SK-N-SH treated with all-trans-retinoic acid at 6 μM for 48 hours (cell line): Measurements from ENCODE around the gene DOCK4.

Source experiments
- ATAC-seq: fragments of 200-7000 bp; cut with Tn5 transposase; 3 replicates; pipeline ENCODE4 v1.9.1; 2020; ENCODE audit warnings: mild to moderate bottlenecking, moderate library complexity
- ARNTL ChIP-seq: fragments of 450-650 bp; formaldehyde crosslinking; IDR thresholded peaks from 2 replicates; pipeline ENCODE4 v1.5.0; 2020; ENCODE audit warnings: low read depth, mild to moderate bottlenecking, moderate library complexity, borderline replicate concordance
- BACH2 ChIP-seq: fragments of 250-450 bp; sonication (Bioruptor Pico); IDR thresholded peaks from 2 replicates; pipeline ENCODE4 v1.9.0; 2021; ENCODE audit warnings: mild to moderate bottlenecking, borderline replicate concordance
- CSDC2 ChIP-seq: fragments of 250-450 bp; sonication (Bioruptor Pico); IDR thresholded peaks from 2 replicates; pipeline ENCODE4 v1.5.0; 2020; ENCODE audit warnings: mild to moderate bottlenecking, moderate library complexity
- GLIS3 ChIP-seq: fragments of 250-450 bp; sonication (Bioruptor Pico); IDR thresholded peaks from 2 replicates; pipeline ENCODE4 v1.5.0; 2020; ENCODE audit warnings: mild to moderate bottlenecking, moderate library complexity
- ISL1 ChIP-seq: fragments of 250-450 bp; sonication (Bioruptor Pico); IDR thresholded peaks from 2 replicates; pipeline ENCODE4 v2.1.2; 2022; ENCODE audit warnings: mild to moderate bottlenecking, moderate library complexity
- OSR1 ChIP-seq: fragments of 250-450 bp; sonication (Bioruptor Pico); IDR thresholded peaks from 2 replicates; pipeline ENCODE4 v1.8.0; 2022; ENCODE audit warnings: moderate library complexity, mild to moderate bottlenecking, inconsistent platforms
- PPARA ChIP-seq: fragments of 250-450 bp; sonication (Bioruptor Pico); IDR thresholded peaks from 2 replicates; pipeline ENCODE4 v1.5.0; 2020; ENCODE audit warnings: mild to moderate bottlenecking, borderline replicate concordance
- RARB ChIP-seq: fragments of 250-450 bp; sonication (Bioruptor Pico); IDR thresholded peaks from 2 replicates; pipeline ENCODE4 v1.8.0; 2021; ENCODE audit warnings: mild to moderate bottlenecking, moderate library complexity
- SNAI2 ChIP-seq: fragments of 250-450 bp; sonication (Bioruptor Pico); IDR thresholded peaks from 2 replicates; pipeline ENCODE4 v1.5.0; 2020; ENCODE audit warnings: mild to moderate bottlenecking, moderate library complexity
- TCF4 ChIP-seq: fragments of 250-450 bp; sonication (Bioruptor Pico); IDR thresholded peaks from 2 replicates; pipeline ENCODE4 v1.8.0; 2021; ENCODE audit warnings: mild to moderate bottlenecking, moderate library complexity, borderline replicate concordance
- TOX ChIP-seq: fragments of 250-450 bp; sonication (Bioruptor Pico); IDR thresholded peaks from 2 replicates; pipeline ENCODE4 v1.8.0; 2021; ENCODE audit warnings: mild to moderate bottlenecking, moderate library complexity, borderline replicate concordance
- ZC3H10 ChIP-seq: fragments of 250-450 bp; sonication (Bioruptor Pico); IDR thresholded peaks from 2 replicates; pipeline ENCODE4 v1.5.1; 2021; ENCODE audit warnings: mild to moderate bottlenecking, moderate library complexity
- ZFP3 ChIP-seq: fragments of 250-450 bp; sonication (Bioruptor Pico); IDR thresholded peaks from 2 replicates; pipeline ENCODE4 v1.5.0; 2020; ENCODE audit warnings: mild to moderate bottlenecking, moderate library complexity
- ZFP30 ChIP-seq: fragments of 450-650 bp; formaldehyde crosslinking; IDR thresholded peaks from 2 replicates; pipeline ENCODE4 v1.5.0; 2022; ENCODE audit warnings: mild to moderate bottlenecking, moderate library complexity
- ZNF565 ChIP-seq: fragments of 450-650 bp; formaldehyde crosslinking; conservative IDR thresholded peaks from 2 replicates; pipeline ENCODE4 v1.5.0; 2020; ENCODE audit warnings: low read depth, mild to moderate bottlenecking, moderate library complexity
- ZNF70 ChIP-seq: fragments of 450-650 bp; formaldehyde crosslinking; IDR thresholded peaks from 2 replicates; pipeline ENCODE4 v1.5.0; 2020; ENCODE audit warnings: mild to moderate bottlenecking, moderate library complexity
- ZNF8 ChIP-seq: fragments of 450-650 bp; formaldehyde crosslinking; IDR thresholded peaks from 2 replicates; pipeline ENCODE4 v1.5.0; 2020; ENCODE audit warnings: mild to moderate bottlenecking, moderate library complexity
- TF ChIP-seq, protein P1 (sequence below): fragments of 250-450 bp; sonication (Bioruptor Pico); IDR thresholded peaks from 2 replicates; pipeline ENCODE4 v1.5.0; 2020; ENCODE audit warnings: mild to moderate bottlenecking, moderate library complexity
- TF ChIP-seq, protein P2 (sequence below): fragments of 250-450 bp; sonication (Bioruptor Pico); IDR thresholded peaks from 2 replicates; pipeline ENCODE4 v1.8.0; 2020; ENCODE audit warnings: mild to moderate bottlenecking, moderate library complexity, borderline replicate concordance
- TF ChIP-seq, protein P3 (sequence below): fragments of 250-450 bp; sonication (Bioruptor Pico); IDR thresholded peaks from 2 replicates; pipeline ENCODE4 v1.5.1; 2020; ENCODE audit warnings: low read depth, mild to moderate bottlenecking, moderate library complexity
- TF ChIP-seq, protein P4 (sequence below): fragments of 250-450 bp; sonication (Bioruptor Pico); IDR thresholded peaks from 2 replicates; pipeline ENCODE4 v1.5.1; 2021; ENCODE audit warnings: mild to moderate bottlenecking, moderate library complexity

Gene DOCK4

DNA sequence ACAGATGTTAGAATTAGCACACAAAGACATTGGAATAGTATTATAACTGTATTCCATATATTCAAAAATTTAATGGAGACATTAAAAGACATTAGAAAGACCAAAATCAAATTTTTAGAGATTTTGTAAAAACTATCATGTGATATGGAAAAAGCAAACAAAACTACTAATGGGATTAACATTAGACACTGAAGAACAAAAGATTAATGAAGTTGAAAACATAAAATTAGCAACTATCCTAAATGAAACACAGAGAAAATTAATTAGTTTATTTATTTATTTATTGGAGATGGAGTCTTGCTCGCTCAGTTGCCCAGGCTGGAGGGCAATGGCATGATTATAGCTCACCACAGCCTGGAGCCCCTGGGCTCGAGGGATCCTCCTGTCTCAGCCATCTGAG, 158.8 kb downstream of the DOCK4 start:
- no peak for ATAC-seq

DNA sequence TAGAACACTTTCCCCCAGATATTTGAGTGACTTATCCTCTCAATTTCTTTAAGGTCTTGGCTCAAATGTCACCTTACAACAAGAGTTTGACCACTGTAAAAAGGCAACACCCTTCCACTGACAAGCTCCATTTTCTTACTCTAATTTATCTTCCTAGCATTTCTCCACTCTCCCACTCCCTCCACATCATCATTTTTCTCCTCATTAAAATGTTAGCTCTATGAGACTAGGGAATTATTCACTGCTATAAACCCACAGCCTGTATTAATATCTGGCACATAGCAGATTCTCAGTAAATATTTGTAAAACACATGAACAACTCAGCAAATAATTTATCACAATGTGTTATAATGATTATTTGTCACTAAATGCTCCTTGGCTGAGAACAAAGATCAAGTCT, 161.0 kb downstream of the DOCK4 start:
- TF ChIP-seq, protein P1, sequence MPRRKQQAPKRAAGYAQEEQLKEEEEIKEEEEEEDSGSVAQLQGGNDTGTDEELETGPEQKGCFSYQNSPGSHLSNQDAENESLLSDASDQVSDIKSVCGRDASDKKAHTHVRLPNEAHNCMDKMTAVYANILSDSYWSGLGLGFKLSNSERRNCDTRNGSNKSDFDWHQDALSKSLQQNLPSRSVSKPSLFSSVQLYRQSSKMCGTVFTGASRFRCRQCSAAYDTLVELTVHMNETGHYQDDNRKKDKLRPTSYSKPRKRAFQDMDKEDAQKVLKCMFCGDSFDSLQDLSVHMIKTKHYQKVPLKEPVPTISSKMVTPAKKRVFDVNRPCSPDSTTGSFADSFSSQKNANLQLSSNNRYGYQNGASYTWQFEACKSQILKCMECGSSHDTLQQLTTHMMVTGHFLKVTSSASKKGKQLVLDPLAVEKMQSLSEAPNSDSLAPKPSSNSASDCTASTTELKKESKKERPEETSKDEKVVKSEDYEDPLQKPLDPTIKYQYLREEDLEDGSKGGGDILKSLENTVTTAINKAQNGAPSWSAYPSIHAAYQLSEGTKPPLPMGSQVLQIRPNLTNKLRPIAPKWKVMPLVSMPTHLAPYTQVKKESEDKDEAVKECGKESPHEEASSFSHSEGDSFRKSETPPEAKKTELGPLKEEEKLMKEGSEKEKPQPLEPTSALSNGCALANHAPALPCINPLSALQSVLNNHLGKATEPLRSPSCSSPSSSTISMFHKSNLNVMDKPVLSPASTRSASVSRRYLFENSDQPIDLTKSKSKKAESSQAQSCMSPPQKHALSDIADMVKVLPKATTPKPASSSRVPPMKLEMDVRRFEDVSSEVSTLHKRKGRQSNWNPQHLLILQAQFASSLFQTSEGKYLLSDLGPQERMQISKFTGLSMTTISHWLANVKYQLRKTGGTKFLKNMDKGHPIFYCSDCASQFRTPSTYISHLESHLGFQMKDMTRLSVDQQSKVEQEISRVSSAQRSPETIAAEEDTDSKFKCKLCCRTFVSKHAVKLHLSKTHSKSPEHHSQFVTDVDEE (CRISPR knock-in tag), result no peak
- TF ChIP-seq ZNF8 (CRISPR knock-in tag) (no peak), RARB (CRISPR knock-in tag) (no peak), TOX (no peak), OSR1 (CRISPR knock-in tag) (no peak), ZC3H10 (CRISPR knock-in tag) (no peak), GLIS3 (CRISPR knock-in tag) (no peak), SNAI2 (no peak), ZFP30 (CRISPR knock-in tag) (no peak), CSDC2 (CRISPR knock-in tag) (no peak), TCF4 (CRISPR knock-in tag) (no peak), PPARA (CRISPR knock-in tag) (no peak), ARNTL (CRISPR knock-in tag) (no peak), ISL1 (CRISPR knock-in tag) (no peak), ZNF565 (CRISPR knock-in tag) (no peak)
- TF ChIP-seq, protein P2, sequence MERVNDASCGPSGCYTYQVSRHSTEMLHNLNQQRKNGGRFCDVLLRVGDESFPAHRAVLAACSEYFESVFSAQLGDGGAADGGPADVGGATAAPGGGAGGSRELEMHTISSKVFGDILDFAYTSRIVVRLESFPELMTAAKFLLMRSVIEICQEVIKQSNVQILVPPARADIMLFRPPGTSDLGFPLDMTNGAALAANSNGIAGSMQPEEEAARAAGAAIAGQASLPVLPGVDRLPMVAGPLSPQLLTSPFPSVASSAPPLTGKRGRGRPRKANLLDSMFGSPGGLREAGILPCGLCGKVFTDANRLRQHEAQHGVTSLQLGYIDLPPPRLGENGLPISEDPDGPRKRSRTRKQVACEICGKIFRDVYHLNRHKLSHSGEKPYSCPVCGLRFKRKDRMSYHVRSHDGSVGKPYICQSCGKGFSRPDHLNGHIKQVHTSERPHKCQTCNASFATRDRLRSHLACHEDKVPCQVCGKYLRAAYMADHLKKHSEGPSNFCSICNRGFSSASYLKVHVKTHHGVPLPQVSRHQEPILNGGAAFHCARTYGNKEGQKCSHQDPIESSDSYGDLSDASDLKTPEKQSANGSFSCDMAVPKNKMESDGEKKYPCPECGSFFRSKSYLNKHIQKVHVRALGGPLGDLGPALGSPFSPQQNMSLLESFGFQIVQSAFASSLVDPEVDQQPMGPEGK (CRISPR knock-in tag), result no peak
- TF ChIP-seq, protein P3, sequence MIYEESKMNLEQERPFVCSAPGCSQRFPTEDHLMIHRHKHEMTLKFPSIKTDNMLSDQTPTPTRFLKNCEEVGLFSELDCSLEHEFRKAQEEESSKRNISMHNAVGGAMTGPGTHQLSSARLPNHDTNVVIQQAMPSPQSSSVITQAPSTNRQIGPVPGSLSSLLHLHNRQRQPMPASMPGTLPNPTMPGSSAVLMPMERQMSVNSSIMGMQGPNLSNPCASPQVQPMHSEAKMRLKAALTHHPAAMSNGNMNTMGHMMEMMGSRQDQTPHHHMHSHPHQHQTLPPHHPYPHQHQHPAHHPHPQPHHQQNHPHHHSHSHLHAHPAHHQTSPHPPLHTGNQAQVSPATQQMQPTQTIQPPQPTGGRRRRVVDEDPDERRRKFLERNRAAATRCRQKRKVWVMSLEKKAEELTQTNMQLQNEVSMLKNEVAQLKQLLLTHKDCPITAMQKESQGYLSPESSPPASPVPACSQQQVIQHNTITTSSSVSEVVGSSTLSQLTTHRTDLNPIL (CRISPR knock-in tag), result no peak
- ATAC-seq, result no peak

More for the DNA sequence above, 158.8 kb downstream of the DOCK4 start:
- TF ChIP-seq ZNF70 (CRISPR knock-in tag) (no peak), CSDC2 (CRISPR knock-in tag) (no peak), ZFP30 (CRISPR knock-in tag) (peak; percentile 95)

DNA sequence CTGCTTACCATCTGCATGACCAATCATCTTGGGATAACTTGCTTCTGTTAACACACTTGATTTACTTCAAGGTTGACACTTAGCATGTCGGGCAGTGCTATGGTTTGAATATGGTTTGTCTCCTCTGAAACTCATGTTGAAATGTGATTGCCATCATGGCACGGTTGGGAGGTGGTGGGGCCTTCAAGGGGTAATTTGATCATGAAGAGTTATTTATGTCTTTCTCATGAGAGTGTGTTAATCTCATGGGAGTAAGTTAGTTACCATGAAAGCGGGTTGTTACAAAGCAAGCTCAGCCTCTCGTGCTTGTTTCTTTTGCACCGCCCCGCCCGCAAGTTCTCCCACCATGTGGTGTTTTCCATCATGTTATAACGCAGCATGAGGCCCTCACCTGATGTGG, 163.6 kb downstream of the DOCK4 start:
- TF ChIP-seq, protein P3 (CRISPR knock-in tag), result no peak
- no peak for TF ChIP-seq GLIS3 (CRISPR knock-in tag)
- no peak for TF ChIP-seq ZFP3
- TF ChIP-seq ZFP30 (CRISPR knock-in tag), result no peak
- no peak for TF ChIP-seq ZC3H10 (CRISPR knock-in tag)
- TF ChIP-seq, protein P4, sequence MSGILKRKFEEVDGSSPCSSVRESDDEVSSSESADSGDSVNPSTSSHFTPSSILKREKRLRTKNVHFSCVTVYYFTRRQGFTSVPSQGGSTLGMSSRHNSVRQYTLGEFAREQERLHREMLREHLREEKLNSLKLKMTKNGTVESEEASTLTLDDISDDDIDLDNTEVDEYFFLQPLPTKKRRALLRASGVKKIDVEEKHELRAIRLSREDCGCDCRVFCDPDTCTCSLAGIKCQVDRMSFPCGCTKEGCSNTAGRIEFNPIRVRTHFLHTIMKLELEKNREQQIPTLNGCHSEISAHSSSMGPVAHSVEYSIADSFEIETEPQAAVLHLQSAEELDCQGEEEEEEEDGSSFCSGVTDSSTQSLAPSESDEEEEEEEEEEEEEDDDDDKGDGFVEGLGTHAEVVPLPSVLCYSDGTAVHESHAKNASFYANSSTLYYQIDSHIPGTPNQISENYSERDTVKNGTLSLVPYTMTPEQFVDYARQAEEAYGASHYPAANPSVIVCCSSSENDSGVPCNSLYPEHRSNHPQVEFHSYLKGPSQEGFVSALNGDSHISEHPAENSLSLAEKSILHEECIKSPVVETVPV (CRISPR knock-in tag), result no peak
- no peak for TF ChIP-seq ARNTL (CRISPR knock-in tag)
- TF ChIP-seq ISL1 (CRISPR knock-in tag), result no peak
- ATAC-seq, result no peak

DNA sequence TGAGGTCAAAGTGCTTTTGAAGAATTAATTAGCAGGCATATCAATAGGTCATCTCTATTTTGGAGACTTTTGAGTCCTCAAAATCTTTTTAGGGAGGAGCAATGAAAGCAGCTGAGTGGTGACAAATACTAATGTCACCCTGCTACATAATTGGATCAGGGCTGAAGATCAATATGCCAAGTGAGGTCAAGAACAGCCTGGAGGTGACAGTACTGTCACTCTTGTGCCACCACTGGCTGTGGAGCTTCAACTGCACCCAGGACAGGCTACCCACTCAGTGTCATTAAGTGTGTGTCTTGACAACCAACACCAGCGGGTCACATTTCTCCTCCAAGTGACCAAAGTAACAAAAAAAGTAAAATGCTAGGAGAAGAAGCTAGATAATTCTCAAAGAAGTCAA, 167.8 kb downstream of the DOCK4 start:
- TF ChIP-seq ZFP3 (no peak), TOX (no peak), ZNF70 (CRISPR knock-in tag) (no peak), OSR1 (CRISPR knock-in tag) (no peak), CSDC2 (CRISPR knock-in tag) (no peak), ZC3H10 (CRISPR knock-in tag) (no peak), BACH2 (CRISPR knock-in tag) (no peak), ISL1 (CRISPR knock-in tag) (no peak)
- ATAC-seq, result no peak
